WTC11 (cell line): ENCODE results near the gene GALNT17. TPM values are rescaled to one million over a fixed set of nuclear protein-coding genes. Genes with fewer than 3 reads are reported as not detected.

Experiments
- ATAC-seq: fragments of 200-7000 bp; cut with Tn5 transposase; 2 replicates; pipeline ENCODE4 v1.10.0; 2021; ENCODE audit warnings: mild to moderate bottlenecking, moderate library complexity
- CTCF ChIA-PET: fragments of 300-600 bp; sonication (Branson Sonifier 250); formaldehyde crosslinking; loops from one replicate; lab custom pipeline; 2021; ENCODE audit warnings: antibody characterized with exemption; lab: Charles Lee
- POLR2A ChIA-PET: fragments of 350-600 bp; sonication (Branson Sonifier 250); formaldehyde crosslinking; loops from one replicate; lab custom pipeline; 2021; ENCODE audit warnings: antibody characterized with exemption; lab: Charles Lee
- DNase-seq: peaks from one replicate; pipeline ENCODE4 v3.0.0; 2021; ENCODE audit warnings: low spot score
- H3K27ac Mint-ChIP-seq: 2 replicates; pipeline ENCODE4 v1.8.0; 2021; ENCODE audit warnings: mixed read lengths
- H3K27me3 Mint-ChIP-seq: 2 replicates; pipeline ENCODE4 v1.8.0; 2021; ENCODE audit warnings: low read depth, mild to moderate bottlenecking, moderate library complexity, mixed read lengths
- H3K36me3 Mint-ChIP-seq: 2 replicates; pipeline ENCODE4 v1.8.0; 2021; ENCODE audit warnings: mixed read lengths
- H3K4me1 Mint-ChIP-seq: 2 replicates; pipeline ENCODE4 v1.8.0; 2022; ENCODE audit warnings: mixed read lengths
- H3K4me3 Mint-ChIP-seq: 2 replicates; pipeline ENCODE4 v1.8.0; 2021; ENCODE audit warnings: mild to moderate bottlenecking, moderate library complexity, mixed read lengths
- H3K9me3 Mint-ChIP-seq: 2 replicates; pipeline ENCODE4 v1.8.0; 2021; ENCODE audit warnings: mixed read lengths
- CTCF ChIP-seq: fragments of 200-600 bp; IDR thresholded peaks from 2 replicates; pipeline ENCODE4 v1.8.0; 2022; ENCODE audit warnings: antibody characterized with exemption
- E2F1 ChIP-seq: sonication (generic); formaldehyde crosslinking; IDR thresholded peaks from 2 replicates; pipeline ENCODE4 v1.8.0; 2022; ENCODE audit warnings: mild to moderate bottlenecking, missing genetic modification reagents
- GTF2I ChIP-seq: fragments of 250-450 bp; sonication (Bioruptor Pico); conservative IDR thresholded peaks from 2 replicates; pipeline ENCODE4 v1.4.0; 2021; ENCODE audit warnings: mild to moderate bottlenecking
- KAT7 ChIP-seq: sonication (generic); formaldehyde crosslinking; IDR thresholded peaks from 2 replicates; pipeline ENCODE4 v1.8.1; 2023; ENCODE audit warnings: missing genetic modification reagents, mild to moderate bottlenecking, borderline replicate concordance
- NR1H2 ChIP-seq: sonication (generic); formaldehyde crosslinking; IDR thresholded peaks from 2 replicates; pipeline ENCODE4 v1.9.0; 2021; ENCODE audit warnings: mild to moderate bottlenecking, moderate library complexity, missing genetic modification reagents
- OVOL2 ChIP-seq: fragments of 250-450 bp; sonication (Bioruptor Pico); IDR thresholded peaks from 2 replicates; pipeline ENCODE4 v1.9.0; 2021; ENCODE audit warnings: mild to moderate bottlenecking, borderline replicate concordance
- STAT6 ChIP-seq: sonication (generic); formaldehyde crosslinking; conservative IDR thresholded peaks from 2 replicates; pipeline ENCODE4 v1.8.1; 2023; ENCODE audit warnings: mild to moderate bottlenecking, low read depth, missing genetic modification reagents, moderate library complexity
- TCF7 ChIP-seq: sonication (generic); formaldehyde crosslinking; IDR thresholded peaks from 2 replicates; pipeline ENCODE4 v1.8.0; 2022; ENCODE audit warnings: mild to moderate bottlenecking, low read depth, missing genetic modification reagents, moderate library complexity
- TP53 ChIP-seq: sonication (generic); formaldehyde crosslinking; IDR thresholded peaks from 2 replicates; pipeline ENCODE4 v1.8.1; 2023; ENCODE audit warnings: mild to moderate bottlenecking, missing genetic modification reagents
- USF2 ChIP-seq: sonication (generic); formaldehyde crosslinking; IDR thresholded peaks from 2 replicates; pipeline ENCODE4 v1.8.1; 2023; ENCODE audit warnings: mild to moderate bottlenecking, missing genetic modification reagents, moderate library complexity
- ZMAT4 ChIP-seq: fragments of 250-450 bp; sonication (Bioruptor Pico); IDR thresholded peaks from 2 replicates; pipeline ENCODE4 v1.9.0; 2021; ENCODE audit warnings: mild to moderate bottlenecking
- ZNF317 ChIP-seq: sonication (generic); formaldehyde crosslinking; IDR thresholded peaks from 2 replicates; pipeline ENCODE4 v1.8.1; 2023; ENCODE audit warnings: low read depth, mild to moderate bottlenecking, moderate library complexity, missing genetic modification reagents, borderline replicate concordance
- ZNF512 ChIP-seq: sonication (generic); formaldehyde crosslinking; IDR thresholded peaks from 2 replicates; pipeline ENCODE4 v1.8.1; 2022; ENCODE audit warnings: missing genetic modification reagents, borderline replicate concordance
- ZNF671 ChIP-seq: fragments of 250-450 bp; sonication (Bioruptor Pico); IDR thresholded peaks from 2 replicates; pipeline ENCODE4 v1.8.0; 2021; ENCODE audit warnings: mild to moderate bottlenecking
- total RNA-seq: library from RNA; stranded (reverse); gene quantifications from 3 replicates; pipeline ENCODE4 v1.2.3, GENCODE V29; 2021
- TF ChIP-seq, protein P1 (sequence below): sonication (generic); formaldehyde crosslinking; IDR thresholded peaks from 2 replicates; pipeline ENCODE4 v1.8.0; 2023; ENCODE audit warnings: missing genetic modification reagents
- TF ChIP-seq, protein P2 (sequence below): sonication (generic); formaldehyde crosslinking; IDR thresholded peaks from 2 replicates; pipeline ENCODE4 v1.8.1; 2023; ENCODE audit warnings: mild to moderate bottlenecking, missing genetic modification reagents, moderate library complexity
- TF ChIP-seq, protein P3 (sequence below): sonication (generic); formaldehyde crosslinking; conservative IDR thresholded peaks from 2 replicates; pipeline ENCODE4 v1.8.1; 2022; ENCODE audit warnings: mild to moderate bottlenecking, missing genetic modification reagents
- TF ChIP-seq, protein P4 (sequence below): fragments of 250-450 bp; sonication (Bioruptor Pico); IDR thresholded peaks from 2 replicates; pipeline ENCODE4 v1.9.0; 2021; ENCODE audit warnings: mild to moderate bottlenecking

GALNT17 gene
- total RNA-seq, 1 experiment from 2014 or later = 61.1 TPM

- no peak for DNase-seq
- POLR2A ChIA-PET = no interaction called here
- H3K4me3 Mint-ChIP-seq = no peak overlapping the region
- H3K27ac Mint-ChIP-seq = peak overlapping the region; percentile 77
- CTCF ChIA-PET = interaction anchor here (0.6 to 0.8 kb wide), 3 partner anchors 15 to 255 kb away, joined by 3 read pairs; no protein-coding TSS in a partner anchor
- H3K27me3 Mint-ChIP-seq = no peaks in the 10 kb centered on the region
- ATAC-seq = no peak
- peaks cover 31% of the 10 kb centered on the region for H3K4me1 Mint-ChIP-seq
- TF ChIP-seq STAT6 (CRISPR knock-in tag) (no peak), E2F1 (no peak), NR1H2 (CRISPR knock-in tag) (no peak), TP53 (CRISPR knock-in tag) (no peak), KAT7 (no peak), USF2 (CRISPR knock-in tag) (no peak), ZNF671 (CRISPR knock-in tag) (no peak), OVOL2 (no peak), ZNF512 (no peak), ZMAT4 (CRISPR knock-in tag) (no peak), GTF2I (CRISPR knock-in tag) (no peak), ZNF317 (CRISPR knock-in tag) (no peak), CTCF (no peak), TCF7 (CRISPR knock-in tag) (no peak)
- TF ChIP-seq, protein P1, sequence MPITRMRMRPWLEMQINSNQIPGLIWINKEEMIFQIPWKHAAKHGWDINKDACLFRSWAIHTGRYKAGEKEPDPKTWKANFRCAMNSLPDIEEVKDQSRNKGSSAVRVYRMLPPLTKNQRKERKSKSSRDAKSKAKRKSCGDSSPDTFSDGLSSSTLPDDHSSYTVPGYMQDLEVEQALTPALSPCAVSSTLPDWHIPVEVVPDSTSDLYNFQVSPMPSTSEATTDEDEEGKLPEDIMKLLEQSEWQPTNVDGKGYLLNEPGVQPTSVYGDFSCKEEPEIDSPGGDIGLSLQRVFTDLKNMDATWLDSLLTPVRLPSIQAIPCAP (CRISPR knock-in tag) = no peak
- TF ChIP-seq, protein P2, sequence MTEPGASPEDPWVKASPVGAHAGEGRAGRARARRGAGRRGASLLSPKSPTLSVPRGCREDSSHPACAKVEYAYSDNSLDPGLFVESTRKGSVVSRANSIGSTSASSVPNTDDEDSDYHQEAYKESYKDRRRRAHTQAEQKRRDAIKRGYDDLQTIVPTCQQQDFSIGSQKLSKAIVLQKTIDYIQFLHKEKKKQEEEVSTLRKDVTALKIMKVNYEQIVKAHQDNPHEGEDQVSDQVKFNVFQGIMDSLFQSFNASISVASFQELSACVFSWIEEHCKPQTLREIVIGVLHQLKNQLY (CRISPR knock-in tag) = no peak
- TF ChIP-seq, protein P3, sequence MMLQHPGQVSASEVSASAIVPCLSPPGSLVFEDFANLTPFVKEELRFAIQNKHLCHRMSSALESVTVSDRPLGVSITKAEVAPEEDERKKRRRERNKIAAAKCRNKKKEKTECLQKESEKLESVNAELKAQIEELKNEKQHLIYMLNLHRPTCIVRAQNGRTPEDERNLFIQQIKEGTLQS (CRISPR knock-in tag) = no peak
- TF ChIP-seq, protein P4, sequence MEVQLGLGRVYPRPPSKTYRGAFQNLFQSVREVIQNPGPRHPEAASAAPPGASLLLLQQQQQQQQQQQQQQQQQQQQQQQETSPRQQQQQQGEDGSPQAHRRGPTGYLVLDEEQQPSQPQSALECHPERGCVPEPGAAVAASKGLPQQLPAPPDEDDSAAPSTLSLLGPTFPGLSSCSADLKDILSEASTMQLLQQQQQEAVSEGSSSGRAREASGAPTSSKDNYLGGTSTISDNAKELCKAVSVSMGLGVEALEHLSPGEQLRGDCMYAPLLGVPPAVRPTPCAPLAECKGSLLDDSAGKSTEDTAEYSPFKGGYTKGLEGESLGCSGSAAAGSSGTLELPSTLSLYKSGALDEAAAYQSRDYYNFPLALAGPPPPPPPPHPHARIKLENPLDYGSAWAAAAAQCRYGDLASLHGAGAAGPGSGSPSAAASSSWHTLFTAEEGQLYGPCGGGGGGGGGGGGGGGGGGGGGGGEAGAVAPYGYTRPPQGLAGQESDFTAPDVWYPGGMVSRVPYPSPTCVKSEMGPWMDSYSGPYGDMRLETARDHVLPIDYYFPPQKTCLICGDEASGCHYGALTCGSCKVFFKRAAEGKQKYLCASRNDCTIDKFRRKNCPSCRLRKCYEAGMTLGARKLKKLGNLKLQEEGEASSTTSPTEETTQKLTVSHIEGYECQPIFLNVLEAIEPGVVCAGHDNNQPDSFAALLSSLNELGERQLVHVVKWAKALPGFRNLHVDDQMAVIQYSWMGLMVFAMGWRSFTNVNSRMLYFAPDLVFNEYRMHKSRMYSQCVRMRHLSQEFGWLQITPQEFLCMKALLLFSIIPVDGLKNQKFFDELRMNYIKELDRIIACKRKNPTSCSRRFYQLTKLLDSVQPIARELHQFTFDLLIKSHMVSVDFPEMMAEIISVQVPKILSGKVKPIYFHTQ = no peak
- H3K9me3 Mint-ChIP-seq = peaks cover 5% of the 10 kb centered on the region; the same call in 1 of the 2 replicates
- H3K36me3 Mint-ChIP-seq = peaks cover 27% of the 10 kb centered on the region
Measured at GRCh38 chr7:71485586-71485985, 353.6 kb downstream of the GALNT17 start.
